ENCODE data around the gene NMU. TPM values are rescaled to one million over a fixed set of nuclear protein-coding genes. Genes with fewer than 3 reads are reported as not detected.
"Not testable (repeated sequence)": the region's sequence is repeated elsewhere in the genome, so short reads cannot be mapped to it uniquely, and the experiment has no call there.

Gene NMU
- total RNA-seq, 1 experiment from 2014 or later, result 8.5 TPM

- H3K27ac Mint-ChIP-seq (ENCODE audit: low read depth, unreplicated experiment), result no peak overlapping the region
- intact Hi-C loops (cut with micrococcal nuclease), result no loop called here
- DNase-seq (ENCODE audit: unreplicated experiment), result no peak
- H3K36me3 Mint-ChIP-seq (ENCODE audit: insufficient read depth, unreplicated experiment), result no peaks in the 10 kb centered on the region
- H3K27me3 Mint-ChIP-seq (ENCODE audit: insufficient read depth, unreplicated experiment), result no peaks in the 10 kb centered on the region
- no peaks in the 10 kb centered on the region for H3K4me1 Mint-ChIP-seq (ENCODE audit: insufficient read depth, unreplicated experiment)
- ChIA-PET POLR2A (interaction anchor here (0.7 kb wide), 1 partner anchor 14 kb away, joined by 3 read pairs; no protein-coding TSS in a partner anchor), CTCF (interaction anchor here (0.5 kb wide), 1 partner anchor 192 kb away, joined by 3 read pairs; no protein-coding TSS in a partner anchor)
- no peak overlapping the region for H3K4me3 Mint-ChIP-seq (ENCODE audit: unreplicated experiment)
- no peaks in the 10 kb centered on the region for H3K9me3 Mint-ChIP-seq (ENCODE audit: unreplicated experiment)
- BruUV-seq (replicated peaks), result no TSS peak
- no peak for TF ChIP-seq CTCF (IDR thresholded peaks at IDR 0.05; ENCODE audit: unreplicated experiment)
These were observed 76.0 kb downstream of the NMU start for GRCh38 chr4:55560096-55560495.

DNA sequence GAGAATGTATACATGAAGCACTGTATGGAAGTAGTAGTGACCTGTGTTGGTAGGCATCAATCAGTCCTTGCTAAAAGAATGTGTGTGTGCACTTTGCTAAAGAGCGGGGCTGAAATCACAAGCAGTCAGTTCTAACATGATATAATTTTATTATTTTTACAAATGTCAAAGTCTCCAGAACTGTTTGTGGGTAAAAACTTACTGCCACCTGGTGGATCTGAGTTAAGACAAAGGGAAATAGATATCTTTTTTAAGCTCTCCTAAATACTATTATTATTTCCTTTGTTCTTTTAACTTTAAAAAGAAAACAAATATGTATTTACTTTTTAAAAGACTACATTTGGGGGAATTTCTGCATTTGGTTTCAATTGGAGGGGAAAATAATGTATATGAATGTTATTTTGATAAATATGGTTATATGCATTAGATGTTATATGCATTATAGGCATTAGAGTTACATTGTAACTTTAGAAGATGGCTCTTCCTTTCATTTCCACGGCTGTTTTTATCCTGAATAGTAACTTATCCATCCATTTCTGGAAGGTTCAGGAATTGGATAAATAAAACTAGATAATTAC lies 81.6 kb downstream of the NMU start:
- no TSS peak for BruUV-seq (replicated peaks)
- Mint-ChIP-seq H3K27me3 (ENCODE audit: insufficient read depth, unreplicated experiment) (no peaks in the 10 kb centered on the region), H3K27ac (ENCODE audit: low read depth, unreplicated experiment) (no peak overlapping the region), H3K36me3 (ENCODE audit: insufficient read depth, unreplicated experiment) (peaks cover 7% of the 10 kb centered on the region), H3K4me1 (ENCODE audit: insufficient read depth, unreplicated experiment) (peaks cover 11% of the 10 kb centered on the region), H3K9me3 (ENCODE audit: unreplicated experiment) (no peaks in the 10 kb centered on the region), H3K4me3 (ENCODE audit: unreplicated experiment) (no peak overlapping the region)
- DNase-seq (ENCODE audit: unreplicated experiment), result peak; percentile 48
- ChIA-PET CTCF (interaction anchor here (0.6 to 1.5 kb wide), 10 partner anchors 24 to 366 kb away, joined by 3 to 9 read pairs (median 3); no protein-coding TSS in a partner anchor), POLR2A (interaction anchor here (0.9 kb wide), 1 partner anchor 126 kb away, joined by 3 read pairs; no protein-coding TSS in a partner anchor)
- TF ChIP-seq CTCF (IDR thresholded peaks at IDR 0.05; ENCODE audit: unreplicated experiment), result peak; percentile 32
- intact Hi-C loops (cut with micrococcal nuclease), result loop anchor here (1.0 to 5.0 kb wide), 2 partner anchors 109 to 557 kb away; no protein-coding TSS in a partner anchor

DNA sequence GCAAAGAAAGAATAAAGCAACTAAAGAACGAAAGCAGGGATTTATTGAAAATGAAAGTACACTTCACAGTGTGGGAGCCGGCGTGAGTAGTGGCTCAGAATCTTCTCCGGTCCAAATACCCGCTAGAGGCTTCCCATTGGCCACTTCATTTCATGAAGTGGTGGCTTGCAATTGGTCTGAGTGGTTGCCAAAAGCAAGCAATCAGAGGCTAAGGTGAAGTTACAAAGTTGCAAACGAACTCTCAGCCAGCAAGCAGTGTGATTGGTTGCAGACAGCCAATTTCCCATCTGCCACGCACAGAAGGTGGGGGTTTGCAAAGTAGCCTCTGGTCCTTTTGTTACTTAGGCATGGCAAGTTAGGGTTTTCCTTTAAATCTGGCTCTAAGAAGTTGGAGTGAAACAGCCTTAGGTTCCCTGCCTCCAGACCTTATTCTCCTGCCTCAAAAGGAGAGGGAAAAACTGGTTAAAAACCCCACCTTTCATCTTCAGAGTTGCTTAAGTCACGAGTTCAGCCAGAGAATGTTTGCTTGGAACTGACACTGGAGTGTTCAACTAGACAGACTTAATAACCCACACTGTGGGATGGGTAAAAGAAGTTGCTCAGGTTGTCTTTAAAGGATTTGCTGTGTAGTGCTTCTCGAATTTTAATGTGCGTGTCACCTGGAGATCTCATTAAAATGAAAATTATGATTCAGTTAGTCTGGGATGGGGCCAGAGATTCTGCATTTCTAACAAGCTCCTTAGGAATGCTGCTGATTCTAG lies 82.5 kb downstream of the NMU start:
- ChIA-PET CTCF (interaction anchor here (0.7 to 1.7 kb wide), 8 partner anchors 9 to 312 kb away, joined by 3 to 9 read pairs (median 4); no protein-coding TSS in a partner anchor), POLR2A (interaction anchor here (0.6 to 0.9 kb wide), 2 partner anchors 78 to 125 kb away, joined by 3 read pairs; no protein-coding TSS in a partner anchor)
- intact Hi-C loops (cut with micrococcal nuclease), result loop anchor here (1.0 to 5.0 kb wide), 2 partner anchors 108 to 556 kb away; no protein-coding TSS in a partner anchor
- DNase-seq (ENCODE audit: unreplicated experiment), result no peak
- Mint-ChIP-seq H3K27ac (ENCODE audit: low read depth, unreplicated experiment) (no peak overlapping the region), H3K27me3 (ENCODE audit: insufficient read depth, unreplicated experiment) (no peaks in the 10 kb centered on the region), H3K4me3 (ENCODE audit: unreplicated experiment) (no peak overlapping the region), H3K36me3 (ENCODE audit: insufficient read depth, unreplicated experiment) (peaks cover 7% of the 10 kb centered on the region), H3K4me1 (ENCODE audit: insufficient read depth, unreplicated experiment) (peaks cover 21% of the 10 kb centered on the region), H3K9me3 (ENCODE audit: unreplicated experiment) (no peaks in the 10 kb centered on the region)
- no peak for TF ChIP-seq CTCF (IDR thresholded peaks at IDR 0.05; ENCODE audit: unreplicated experiment)
- BruUV-seq (replicated peaks), result no TSS peak

GRCh38 chr4:55551964-55552363 lies 84.1 kb downstream of the NMU start:
- peaks cover 29% of the 10 kb centered on the region for H3K4me1 Mint-ChIP-seq (ENCODE audit: insufficient read depth, unreplicated experiment)
- not testable (repeated sequence) for H3K27me3 Mint-ChIP-seq (ENCODE audit: insufficient read depth, unreplicated experiment); DNase-seq (ENCODE audit: unreplicated experiment); H3K9me3 Mint-ChIP-seq (ENCODE audit: unreplicated experiment); H3K36me3 Mint-ChIP-seq (ENCODE audit: insufficient read depth, unreplicated experiment); H3K4me3 Mint-ChIP-seq (ENCODE audit: unreplicated experiment); BruUV-seq (replicated peaks); H3K27ac Mint-ChIP-seq (ENCODE audit: low read depth, unreplicated experiment)
- ChIA-PET POLR2A (interaction anchor here (1.2 kb wide), 1 partner anchor 107 kb away, joined by 4 read pairs; no protein-coding TSS in a partner anchor), CTCF (interaction anchor here (0.5 to 1.7 kb wide), 9 partner anchors 15 to 784 kb away, joined by 3 to 6 read pairs (median 4); no protein-coding TSS in a partner anchor)
- intact Hi-C loops (cut with micrococcal nuclease), result loop anchor here (5.0 kb wide), 1 partner anchor 555 kb away; no protein-coding TSS in a partner anchor
